Suppressor macrophage (primary cell): Measurements from ENCODE around the gene ASH1L.
"Not testable (repeated sequence)": the region's sequence is repeated elsewhere in the genome, so short reads cannot be mapped to it uniquely, and the experiment has no call there.

ENCODE experiments used
- DNase-seq, 4 experiments: peaks; one replicate each; pipeline ENCODE4 v3.0.0-alpha.2; 2020 to 2022

The ASH1L gene

DNA sequence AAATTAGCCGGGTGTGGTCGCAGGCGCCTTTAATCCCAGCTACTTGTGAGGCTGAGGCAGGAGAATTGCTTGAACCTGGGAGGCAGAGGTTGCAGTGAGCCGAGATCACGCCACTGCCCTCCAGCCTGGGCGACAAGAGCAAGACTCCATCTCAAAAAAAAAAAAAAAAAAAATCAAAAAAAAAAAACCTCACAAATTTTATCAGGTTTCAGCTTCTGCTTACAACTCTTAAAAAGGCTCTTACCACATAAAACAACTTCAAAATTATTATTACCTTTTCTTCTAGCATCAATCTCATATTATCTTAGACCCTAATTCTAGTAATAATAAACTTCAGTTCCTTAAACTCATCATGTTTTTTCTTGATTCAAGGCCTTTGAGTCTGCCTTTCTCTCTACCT is 120.2 kb downstream of the ASH1L start:
- DNase-seq: not testable (repeated sequence)

DNA sequence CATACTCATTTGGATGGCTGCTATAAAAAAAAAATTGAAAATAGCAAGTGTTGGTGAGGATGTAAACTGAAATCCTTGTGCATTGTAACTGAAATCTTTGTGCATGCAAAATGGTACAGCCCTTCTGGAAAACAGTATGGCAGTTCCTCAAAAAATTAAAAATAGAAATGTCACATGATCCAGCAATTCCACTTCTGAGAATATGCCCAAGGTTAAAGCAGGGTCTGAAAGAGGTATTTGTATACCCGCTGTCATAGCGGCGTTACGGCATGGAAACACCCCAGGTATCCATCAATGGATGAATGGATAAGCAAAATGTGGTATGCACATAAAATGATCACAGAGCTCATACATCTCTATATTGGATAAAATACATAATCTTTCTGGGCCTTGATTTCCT is 125.2 kb downstream of the ASH1L start:
- peak in 2 of 4 experiments; percentile 9 to 40 for DNase-seq

DNA sequence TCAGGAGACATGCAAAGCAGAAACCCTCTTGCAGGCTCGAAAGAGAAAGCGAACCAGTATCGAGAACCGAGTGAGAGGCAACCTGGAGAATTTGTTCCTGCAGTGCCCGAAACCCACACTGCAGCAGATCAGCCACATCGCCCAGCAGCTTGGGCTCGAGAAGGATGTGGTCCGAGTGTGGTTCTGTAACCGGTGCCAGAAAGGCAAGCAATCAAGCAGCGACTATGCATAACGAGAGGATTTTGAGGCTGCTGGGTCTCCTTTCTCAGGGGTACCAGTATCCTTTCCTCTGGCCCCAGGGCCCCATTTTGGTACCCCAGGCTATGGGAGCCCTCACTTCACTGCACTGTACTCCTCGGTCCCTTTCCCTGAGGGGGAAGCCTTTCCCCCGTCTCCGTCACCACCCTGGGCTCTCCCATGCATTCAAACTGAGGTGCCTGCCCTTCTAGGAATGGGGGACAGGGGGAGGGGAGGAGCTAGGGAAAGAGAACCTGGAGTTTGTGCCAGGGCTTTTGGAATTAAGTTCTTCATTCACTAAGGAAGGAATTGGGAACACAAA is 128.7 kb downstream of the ASH1L start:
- DNase-seq: not testable (repeated sequence)

DNA sequence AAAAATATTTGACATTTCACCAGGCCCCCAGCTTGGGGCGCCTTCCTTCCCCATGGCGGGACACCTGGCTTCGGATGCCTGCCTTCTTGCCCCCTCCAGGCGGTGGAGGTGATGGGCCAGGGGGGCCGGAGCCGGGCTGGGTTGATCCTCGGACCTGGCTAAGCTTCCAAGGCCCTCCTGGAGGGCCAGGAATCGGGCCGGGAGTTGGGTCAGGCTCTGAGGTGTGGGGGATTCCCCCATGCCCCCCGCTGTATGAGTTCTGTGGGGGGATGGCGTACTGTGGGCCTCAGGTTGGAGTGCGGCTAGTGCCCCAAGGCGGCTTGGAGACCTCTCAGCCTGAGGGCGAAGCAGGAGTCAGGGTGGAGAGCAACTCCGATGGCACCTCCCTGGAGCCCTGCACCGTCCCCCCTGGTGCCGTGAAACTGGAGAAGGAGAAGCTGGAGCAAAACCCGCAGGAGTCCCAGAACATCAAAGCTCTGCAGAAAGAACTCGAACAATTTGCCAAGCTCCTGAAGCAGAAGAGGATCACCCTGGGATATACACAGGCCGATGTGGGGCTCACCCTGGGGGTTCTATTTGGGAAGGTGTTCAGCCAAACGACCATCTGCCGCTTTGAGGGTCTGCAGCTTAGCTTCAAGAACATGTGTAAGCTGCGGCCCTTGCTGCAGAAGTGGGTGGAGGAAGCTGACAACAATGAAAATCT is 129.3 kb downstream of the ASH1L start:
- DNase-seq: not testable (repeated sequence)

DNA sequence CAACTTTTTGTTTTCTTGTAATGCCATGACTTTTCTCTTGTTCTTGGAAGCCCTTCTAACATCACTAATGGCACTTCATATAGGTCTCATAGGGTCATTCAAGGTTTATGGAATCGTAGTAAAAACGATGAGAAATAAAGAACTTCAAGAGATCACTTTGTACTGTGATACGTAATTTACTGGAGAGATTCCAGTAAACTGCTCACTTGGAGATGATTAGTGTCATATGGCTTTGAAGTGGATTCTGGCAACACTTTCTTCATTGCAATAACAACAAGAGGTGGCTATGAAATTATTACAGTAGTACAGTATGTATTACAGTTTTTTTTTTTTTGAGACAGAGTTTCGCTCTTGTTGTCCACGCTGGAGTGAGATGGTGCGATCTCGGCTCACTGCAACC is 138.5 kb downstream of the ASH1L start:
- no peak for DNase-seq

DNA sequence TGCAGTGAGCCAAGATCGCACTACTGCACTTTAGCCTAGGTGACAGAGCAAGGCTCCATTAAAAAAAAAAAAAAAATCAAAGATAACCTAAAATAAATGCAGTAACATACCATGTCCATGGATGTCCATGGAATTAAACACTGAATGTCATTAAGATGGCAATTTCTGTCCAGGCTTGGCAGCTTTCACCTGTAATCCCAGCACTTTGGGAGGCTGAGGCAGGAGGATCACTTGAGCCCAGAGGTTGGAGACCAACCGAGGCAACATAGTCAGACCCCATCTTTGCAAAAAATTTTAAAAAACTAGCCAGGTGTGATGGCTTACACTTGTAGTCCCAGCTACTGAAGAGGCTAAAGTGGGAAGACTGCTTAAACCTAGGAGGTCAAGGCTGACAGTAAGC is 141.8 kb downstream of the ASH1L start:
- DNase-seq: no peak

DNA sequence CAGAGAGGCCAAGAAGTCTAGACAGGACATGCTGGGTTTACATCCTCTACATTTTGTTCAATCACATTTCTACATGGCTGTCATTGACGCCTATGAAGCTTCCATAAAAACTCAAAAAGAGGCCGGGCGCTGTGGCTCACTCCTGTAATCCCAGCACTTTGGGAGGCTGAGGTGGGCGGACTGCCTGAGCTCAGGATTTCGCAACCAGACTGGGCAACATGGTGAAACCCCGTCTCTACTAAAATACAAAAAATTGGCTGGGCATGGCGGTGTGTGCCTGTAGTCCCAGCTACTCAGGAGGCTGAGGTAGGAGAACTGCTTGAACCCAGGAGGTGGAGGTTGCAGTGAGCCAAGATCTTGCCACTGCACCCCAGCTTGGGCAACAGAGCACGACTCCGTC is 150.8 kb downstream of the ASH1L start:
- DNase-seq: peak in 1 of 4 experiments; percentile 16

DNA sequence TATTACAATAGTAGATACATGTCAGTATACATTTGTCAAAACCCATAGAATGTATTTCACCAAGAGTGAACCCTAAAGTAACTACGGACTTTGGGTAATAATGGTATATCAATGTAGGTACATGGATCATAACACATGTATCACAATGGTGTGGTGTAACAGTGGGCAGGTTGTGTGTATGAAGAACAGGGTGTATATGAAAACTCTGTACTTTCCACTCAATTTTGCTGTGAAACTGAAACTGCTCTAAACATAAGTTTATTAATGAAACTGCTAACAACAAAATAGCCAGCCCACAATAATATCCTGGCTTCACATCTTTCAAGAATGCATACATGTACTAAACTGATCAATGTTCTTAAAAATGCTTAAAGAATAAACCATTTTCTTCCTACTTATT is 151.7 kb downstream of the ASH1L start:
- DNase-seq: no peak

DNA sequence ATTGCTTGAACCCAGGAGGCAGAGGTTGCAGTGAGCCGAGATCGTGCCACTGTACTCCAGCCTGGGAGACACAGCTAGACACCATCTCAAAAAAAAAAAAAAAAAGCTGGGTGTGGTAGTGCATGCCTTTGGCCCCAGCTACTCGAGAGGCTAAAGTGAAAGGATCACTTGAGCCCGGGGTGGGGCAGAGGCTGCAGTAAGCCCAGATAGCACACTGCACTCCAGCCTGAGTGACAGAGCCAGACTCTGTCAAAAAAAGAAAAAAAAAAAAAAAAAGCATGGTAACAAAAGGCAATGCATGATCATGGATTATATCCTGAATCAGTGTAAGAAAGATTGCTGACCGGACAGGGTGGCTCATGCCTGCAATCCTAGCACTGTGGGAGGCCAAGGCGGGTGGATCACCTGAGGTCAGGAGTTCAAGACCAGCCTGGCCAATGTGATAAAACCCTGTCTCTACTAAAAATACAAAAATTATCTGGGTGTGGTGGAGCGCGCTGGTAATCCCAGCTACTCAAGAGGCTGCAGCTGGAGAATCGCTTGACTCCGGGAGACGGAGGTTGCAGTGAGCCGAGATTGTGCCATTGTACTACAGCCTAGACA is 165.6 kb downstream of the ASH1L start:
- DNase-seq: no peak

DNA sequence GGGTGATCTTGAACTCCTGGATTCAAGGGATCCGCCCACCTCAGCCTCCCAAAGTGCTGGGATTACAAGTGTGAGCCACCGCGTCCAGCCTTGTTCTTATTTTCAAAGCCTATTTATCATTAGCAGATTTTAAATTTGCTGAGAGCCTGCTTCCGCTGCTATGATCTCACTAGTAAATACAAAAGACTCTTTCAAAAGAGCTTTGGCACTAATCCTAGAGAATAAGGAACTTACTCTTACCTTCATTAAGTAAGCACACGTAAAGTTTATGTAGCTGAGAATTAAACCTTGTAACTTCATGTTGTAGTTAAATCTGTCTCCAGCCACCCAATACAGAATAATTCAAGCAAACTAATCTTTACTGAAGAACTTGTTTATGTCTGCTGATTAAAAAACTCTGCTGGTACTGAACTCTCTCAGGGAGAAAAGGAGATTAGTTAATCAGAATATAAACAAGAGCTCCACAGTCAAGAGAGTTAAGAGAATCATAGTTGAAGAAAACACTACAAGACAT is 169.6 kb downstream of the ASH1L start:
- no peak for DNase-seq

DNA sequence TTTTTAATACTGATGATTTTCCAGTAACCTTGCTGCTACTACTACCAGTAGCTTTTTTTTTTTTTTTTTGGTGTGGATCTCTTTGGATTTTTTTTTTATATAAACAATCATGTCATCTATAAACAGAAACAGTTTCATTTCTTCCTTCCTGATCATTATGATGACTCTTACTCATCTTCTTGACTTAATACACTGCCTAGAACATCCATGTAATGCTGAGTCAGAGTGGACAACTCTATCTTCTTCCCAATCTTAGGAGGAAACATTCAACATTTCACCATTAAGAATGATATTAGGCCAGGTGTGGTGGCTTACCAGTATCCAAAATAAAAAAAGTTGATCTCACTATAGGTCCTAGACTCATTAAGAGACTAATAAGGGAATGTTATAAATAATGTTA is 172.8 kb downstream of the ASH1L start:
- DNase-seq: peak in 1 of 4 experiments; percentile 3

DNA sequence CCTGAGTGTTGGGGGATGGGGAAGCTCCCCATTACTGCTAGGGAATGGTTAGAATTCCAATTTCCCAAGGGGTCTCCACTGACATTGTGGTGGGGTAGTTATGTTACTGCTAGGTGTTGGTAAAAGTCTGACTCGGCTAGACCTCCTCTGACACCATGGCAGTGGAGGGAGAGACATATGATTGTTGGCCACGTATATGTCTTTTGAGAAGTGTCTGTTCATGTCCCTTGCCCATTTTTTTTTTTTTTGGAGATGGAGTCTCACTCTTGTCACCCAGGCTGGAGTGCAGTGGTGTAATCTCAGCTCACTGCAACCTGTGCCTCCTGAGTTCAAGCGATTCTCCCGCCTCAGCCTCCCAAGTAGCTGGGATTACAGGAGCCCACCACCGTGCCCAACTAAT is 176.8 kb downstream of the ASH1L start:
- not testable (repeated sequence) for DNase-seq

DNA sequence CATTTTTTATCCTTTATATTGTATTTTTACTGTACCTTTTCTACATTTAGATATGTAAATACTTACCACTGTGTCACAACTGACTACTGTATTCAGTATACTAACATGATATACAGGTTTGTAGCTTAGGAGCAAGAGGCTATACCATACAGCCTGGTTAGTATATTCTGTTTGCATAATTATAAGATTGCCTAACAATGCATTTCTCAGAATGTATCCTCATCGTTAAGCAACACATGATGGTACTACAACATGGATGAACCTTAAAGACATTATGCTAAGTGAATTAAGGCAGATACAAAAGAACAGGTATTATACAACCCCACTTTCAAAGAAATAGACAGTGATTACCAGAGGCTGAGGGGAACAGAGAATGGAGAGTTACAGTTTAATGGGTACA is 179.2 kb downstream of the ASH1L start:
- no peak for DNase-seq

DNA sequence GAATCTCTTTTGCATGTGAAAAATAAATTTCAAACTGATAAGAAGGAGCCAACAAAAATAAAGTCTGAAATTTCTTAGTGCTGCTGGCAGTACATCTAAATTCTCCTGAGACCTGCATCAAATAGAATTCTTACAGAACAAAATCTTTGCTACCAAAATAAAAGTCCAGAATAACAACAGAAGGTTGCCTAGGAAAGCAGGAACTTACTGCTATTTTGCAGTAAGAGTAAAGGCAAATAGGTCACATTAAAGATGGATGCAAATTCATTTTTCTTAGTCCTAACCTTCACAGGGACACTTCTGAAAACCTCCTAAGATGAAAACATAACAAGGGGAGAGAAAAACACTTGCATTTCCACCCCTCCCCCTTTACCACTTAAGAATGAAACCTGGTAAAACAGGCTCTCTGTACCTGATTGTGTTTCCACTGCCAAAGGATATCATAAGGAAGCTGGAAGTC is 182.9 kb downstream of the ASH1L start:
- DNase-seq: peak in 2 of 4 experiments; percentile 9 to 17

DNA sequence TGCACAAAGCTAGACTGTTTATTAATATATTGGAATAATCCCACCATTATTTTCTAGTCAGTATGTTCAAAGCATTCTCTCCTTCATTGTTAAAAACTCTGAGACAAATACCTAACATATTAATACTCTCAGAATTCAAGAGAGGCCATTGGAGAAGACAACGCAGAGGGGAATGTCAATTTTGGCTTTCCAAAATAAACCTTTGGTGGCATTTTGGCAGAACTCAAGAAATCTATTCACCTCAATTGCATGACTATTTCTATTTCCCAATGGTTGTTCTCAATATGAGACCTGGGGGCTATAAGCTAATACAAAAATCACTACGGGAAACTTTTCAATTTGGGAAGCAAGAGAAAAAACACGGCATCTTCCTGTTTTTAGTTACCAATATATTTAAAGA is 183.4 kb downstream of the ASH1L start:
- DNase-seq: no peak

DNA sequence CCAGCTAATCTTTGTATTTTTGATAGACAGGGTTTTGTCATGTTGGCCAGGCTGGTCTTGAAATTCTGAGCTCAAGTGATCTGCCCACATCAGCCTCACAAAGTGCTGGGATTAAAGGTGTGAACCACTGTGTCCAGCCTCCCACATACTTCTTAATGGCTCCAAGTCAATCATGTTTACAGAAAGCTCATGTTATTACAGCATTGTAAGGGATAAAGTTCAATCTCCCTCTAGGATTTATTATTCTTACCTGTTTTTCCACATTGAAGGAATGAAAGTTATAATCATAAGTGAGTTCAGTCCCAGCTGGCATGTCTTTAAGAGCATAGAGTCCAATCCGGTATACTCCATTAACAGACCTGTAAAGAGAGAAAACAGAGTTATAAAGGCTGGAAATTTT is 202.6 kb downstream of the ASH1L start:
- DNase-seq: no peak

DNA sequence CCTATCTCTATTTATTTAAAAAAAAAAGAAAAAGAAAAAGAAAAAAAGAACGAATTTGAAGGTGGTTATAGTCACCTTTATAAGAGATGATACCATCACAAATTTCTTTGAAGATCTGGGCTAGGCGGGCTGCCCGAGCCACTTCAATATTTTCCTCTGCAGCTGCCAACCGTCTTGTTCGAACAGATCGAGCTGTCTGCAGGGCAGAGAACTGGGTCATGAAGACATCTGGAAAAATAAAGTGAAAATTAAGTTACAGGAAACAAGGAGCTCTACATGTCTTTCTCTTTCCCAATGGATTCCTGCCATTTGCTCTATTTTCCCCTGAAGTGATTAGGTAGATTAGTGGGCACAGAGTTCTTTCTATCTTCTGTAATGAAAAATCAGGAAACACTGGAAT is 210.0 kb downstream of the ASH1L start:
- no peak for DNase-seq

DNA sequence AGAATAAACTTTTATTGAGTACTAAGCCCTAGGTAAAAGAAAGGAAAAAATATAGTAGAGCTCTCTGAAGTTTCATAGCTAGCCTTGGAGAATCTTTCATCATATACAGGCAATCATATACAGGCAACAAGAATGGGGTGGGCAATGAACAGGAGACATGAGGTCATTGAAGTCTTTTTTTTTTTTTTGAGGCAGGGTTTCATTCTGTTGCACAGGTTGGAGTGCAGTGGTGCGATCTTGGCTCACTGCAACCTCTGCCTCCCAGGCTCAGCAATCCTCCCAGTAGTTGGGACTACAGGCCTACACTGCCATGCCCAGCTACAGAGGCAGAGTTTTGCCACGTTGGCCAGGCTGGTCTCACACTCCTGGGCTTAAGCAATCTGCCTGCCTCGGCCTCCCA is 219.8 kb downstream of the ASH1L start:
- no peak for DNase-seq

DNA sequence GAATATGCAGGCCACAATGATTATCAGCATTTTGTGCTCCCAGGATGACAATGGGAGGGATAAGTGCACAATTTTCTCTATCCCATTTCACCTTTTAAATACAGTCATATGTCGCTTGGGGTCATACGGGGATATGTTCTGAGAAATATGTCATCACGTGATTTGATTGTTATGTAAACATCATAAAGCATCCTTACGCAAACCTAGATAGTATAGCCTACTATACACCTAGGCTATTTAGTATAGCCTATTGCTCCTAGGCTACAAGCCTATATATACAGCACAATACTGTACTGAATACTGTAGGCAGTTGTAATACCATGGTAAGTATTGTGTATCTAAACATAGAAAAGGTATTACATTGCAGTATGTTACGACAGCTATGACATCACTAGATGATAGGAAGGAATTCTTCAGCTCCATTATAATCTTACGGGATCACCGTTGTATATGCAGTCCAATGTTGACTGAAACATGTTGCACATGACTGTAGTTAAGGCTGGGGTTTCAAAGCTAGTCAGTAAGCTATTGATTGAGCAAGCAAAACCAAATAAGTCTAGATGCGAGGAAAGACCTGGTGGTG is 223.0 kb downstream of the ASH1L start:
- DNase-seq: no peak

DNA sequence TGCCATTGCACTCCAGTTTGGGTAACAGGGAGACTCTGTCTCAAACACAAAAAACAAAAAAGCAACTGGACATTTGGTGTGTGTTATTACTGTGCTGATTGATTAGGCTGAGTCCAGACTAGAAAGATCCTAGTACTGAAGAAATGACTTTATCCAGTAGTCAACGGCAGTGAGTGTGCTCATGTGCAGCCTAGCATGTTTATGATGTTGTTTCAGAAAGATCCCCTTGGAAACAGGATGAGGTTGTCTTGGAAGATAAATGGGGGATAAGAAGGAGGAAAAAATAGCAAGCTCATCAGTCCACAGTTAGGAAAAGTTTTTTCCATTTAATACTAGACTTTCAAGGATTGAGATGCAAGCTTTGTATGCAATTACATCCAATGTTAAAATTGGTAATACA is 227.6 kb downstream of the ASH1L start:
- no peak for DNase-seq

DNA sequence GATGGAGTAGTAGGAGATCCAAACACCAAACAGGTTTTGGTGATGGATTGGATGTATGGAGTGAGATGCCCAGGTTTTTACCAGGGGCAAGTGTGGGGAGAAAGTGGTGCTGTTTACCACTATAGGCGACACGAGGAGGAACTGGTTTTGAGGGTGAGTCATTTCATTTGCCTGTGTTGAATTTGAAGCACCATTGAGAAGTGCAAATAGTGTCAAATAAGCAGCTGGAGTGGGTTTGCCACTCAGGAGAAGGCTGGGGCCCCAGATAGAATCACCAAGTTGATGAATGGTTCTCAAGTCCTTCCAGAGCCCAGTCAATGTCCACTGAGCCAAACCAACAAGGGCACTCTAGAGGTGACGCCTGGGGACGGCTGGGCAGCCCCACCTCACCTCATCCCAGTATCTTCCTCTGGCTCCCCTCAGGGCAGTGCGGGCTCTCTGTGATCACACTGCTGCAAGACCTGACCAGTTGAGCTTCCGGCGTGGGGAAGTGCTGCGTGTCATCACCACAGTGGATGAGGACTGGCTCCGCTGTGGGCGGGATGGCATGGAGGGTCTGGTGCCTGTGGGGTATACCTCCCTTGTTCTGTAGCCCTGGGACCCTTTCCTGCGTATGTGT is 232.5 kb downstream of the ASH1L start:
- peak in 1 of 4 experiments; percentile 7 for DNase-seq

DNA sequence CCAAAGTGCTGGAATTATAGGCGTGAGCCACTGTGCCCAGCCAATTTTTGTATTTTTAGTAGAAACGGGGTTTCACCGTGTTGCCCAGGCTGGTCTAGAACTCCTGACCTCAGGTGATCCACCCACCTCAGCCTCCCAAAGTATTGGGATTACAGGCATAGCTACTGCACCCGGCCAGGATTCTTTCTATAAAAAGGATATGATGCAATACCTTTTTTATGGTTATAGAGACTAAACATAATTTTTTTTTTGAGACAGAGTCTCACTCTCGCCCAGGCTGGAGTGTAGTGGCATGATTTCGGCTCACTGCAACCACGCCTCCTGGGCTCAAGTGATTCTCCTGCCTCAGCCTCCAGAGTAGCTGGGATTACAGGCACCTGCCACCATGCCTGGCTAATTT is 233.7 kb downstream of the ASH1L start:
- DNase-seq: not testable (repeated sequence)

DNA sequence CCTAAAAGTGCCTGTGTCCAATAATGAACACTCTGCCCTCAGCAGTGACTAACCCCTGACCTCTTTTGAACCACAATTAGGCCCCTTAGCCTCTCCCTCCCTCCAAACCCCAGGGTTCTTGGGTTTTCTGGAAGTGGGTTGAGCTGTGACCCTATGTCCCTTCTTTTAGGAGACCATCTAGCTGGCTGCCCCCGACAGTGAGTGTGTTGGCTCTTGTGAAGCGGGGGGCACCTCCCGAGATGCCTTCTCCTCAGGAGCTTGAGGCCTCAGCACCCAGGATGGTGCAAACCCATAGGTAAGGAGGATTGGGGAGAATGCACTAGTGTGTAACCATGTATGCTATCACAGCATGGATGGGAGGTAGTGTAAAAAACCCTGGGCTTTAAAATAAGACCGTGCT is 234.6 kb downstream of the ASH1L start:
- no peak for DNase-seq
